H1 (cell line): Measurements from ENCODE around the gene MAPK8IP3.

Experiments
- BACH1 ChIP-seq: IDR thresholded peaks from 2 replicates; pipeline ENCODE4 v1.6.1; 2012; ENCODE audit warnings: low read length, improper control_type of control experiment
- EP300 ChIP-seq, 2 experiments: IDR thresholded peaks; 1 replicate in 1 of 2; 2 replicates in 1 of 2; pipeline ENCODE4 v1.6.1; 2011 to 2012; ENCODE audit warnings: low read depth in 2 of 2, low read length in 2 of 2, mild to moderate bottlenecking in 2 of 2, borderline replicate concordance in 1 of 2, inconsistent platforms in 1 of 2, moderate library complexity in 1 of 2
- EZH2 ChIP-seq: fragments of 200-600 bp; sonication (generic); IDR thresholded peaks from 2 replicates; pipeline ENCODE4 v1.7.1; 2012; ENCODE audit warnings: low read depth, mild to moderate bottlenecking, moderate library complexity, low read length, inconsistent platforms; ENCODE audit not compliant: severe bottlenecking
- GABPA ChIP-seq: IDR thresholded peaks from 2 replicates; pipeline ENCODE4 v1.6.1; 2011; ENCODE audit warnings: mild to moderate bottlenecking, low read length, moderate library complexity, borderline replicate concordance; ENCODE audit not compliant: insufficient read depth
- KDM1A ChIP-seq: fragments of 200-600, 300-600 bp; sonication (generic); IDR thresholded peaks from 2 replicates; pipeline ENCODE4 v1.7.1; 2016; ENCODE audit warnings: mild to moderate bottlenecking, low read length, borderline replicate concordance
- POLR2A ChIP-seq, 2 experiments: IDR thresholded peaks; 1 replicate in 1 of 2; 2 replicates in 1 of 2; pipeline ENCODE4 v1.6.1; 2011; ENCODE audit warnings: low read depth in 2 of 2, low read length in 2 of 2, mild to moderate bottlenecking in 2 of 2; ENCODE audit errors: control extremely low read depth in 1 of 2
- POLR2AphosphoS5 ChIP-seq: IDR thresholded peaks from 2 replicates; pipeline ENCODE4 v1.6.1; 2011; ENCODE audit warnings: low read depth, low read length
- SIN3A ChIP-seq, 2 experiments: IDR thresholded peaks in 1 of 2; conservative IDR thresholded peaks in 1 of 2; 2 replicates each; pipeline ENCODE4 v1.6.1; 2011 to 2012; ENCODE audit warnings: low read length in 2 of 2, improper control_type of control experiment in 1 of 2, low read depth in 1 of 2, mild to moderate bottlenecking in 1 of 2
- SP1 ChIP-seq: IDR thresholded peaks from 2 replicates; pipeline ENCODE4 v1.6.1; 2011; ENCODE audit warnings: low read depth, low read length
- TF ChIP-seq, protein P1 (sequence below), 3 experiments: IDR thresholded peaks; 1 replicate in 2 of 3; 2 replicates in 1 of 3; pipeline versions ENCODE4 v1.5.1 to v1.6.1; 2011; ENCODE audit warnings: low read length in 3 of 3, mild to moderate bottlenecking in 3 of 3, inconsistent platforms in 2 of 3, low read depth in 1 of 3, moderate library complexity in 1 of 3; ENCODE audit not compliant: insufficient read depth in 1 of 3; ENCODE audit errors: control extremely low read depth in 1 of 3

DNA sequence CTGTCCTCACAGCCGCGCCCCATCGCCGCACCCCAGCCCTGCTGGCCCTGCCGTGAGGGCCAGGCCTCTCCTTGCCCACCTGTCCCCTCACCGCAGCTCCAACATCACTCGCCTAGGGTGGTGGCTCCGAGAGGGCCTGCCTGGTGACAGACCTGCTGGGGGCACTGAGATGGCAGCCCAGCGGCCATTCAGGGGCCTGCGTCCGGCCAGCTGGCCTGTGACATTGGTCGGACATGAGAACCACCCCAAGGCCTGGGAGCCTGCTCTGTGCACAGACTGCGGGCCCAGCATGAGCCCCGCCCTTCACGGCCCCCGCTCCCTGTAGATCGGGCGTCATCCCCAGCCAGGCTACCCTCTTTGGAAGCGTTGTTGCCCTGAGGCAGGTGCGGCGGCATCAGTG lies 53.5 kb downstream of the MAPK8IP3 start:
- TF ChIP-seq EZH2 (no peak), POLR2AphosphoS5 (no peak), POLR2A (IDR thresholded peaks at IDR 0.05; ENCODE audit: control extremely low read depth in 1 of 2, low read depth in 2 of 2, low read length in 2 of 2) (no peak), KDM1A (no peak), EP300 (IDR thresholded peaks at IDR 0.05; ENCODE audit: borderline replicate concordance in 1 of 2, low read depth in 2 of 2, low read length in 2 of 2) (no peak), GABPA (no peak), BACH1 (no peak), SP1 (no peak), SIN3A (conservative IDR thresholded peaks at IDR 0.05 in 1 of 2, IDR thresholded peaks at IDR 0.05 in 1 of 2; ENCODE audit: low read depth in 1 of 2, low read length in 2 of 2) (no peak)
- TF ChIP-seq, protein P1, sequence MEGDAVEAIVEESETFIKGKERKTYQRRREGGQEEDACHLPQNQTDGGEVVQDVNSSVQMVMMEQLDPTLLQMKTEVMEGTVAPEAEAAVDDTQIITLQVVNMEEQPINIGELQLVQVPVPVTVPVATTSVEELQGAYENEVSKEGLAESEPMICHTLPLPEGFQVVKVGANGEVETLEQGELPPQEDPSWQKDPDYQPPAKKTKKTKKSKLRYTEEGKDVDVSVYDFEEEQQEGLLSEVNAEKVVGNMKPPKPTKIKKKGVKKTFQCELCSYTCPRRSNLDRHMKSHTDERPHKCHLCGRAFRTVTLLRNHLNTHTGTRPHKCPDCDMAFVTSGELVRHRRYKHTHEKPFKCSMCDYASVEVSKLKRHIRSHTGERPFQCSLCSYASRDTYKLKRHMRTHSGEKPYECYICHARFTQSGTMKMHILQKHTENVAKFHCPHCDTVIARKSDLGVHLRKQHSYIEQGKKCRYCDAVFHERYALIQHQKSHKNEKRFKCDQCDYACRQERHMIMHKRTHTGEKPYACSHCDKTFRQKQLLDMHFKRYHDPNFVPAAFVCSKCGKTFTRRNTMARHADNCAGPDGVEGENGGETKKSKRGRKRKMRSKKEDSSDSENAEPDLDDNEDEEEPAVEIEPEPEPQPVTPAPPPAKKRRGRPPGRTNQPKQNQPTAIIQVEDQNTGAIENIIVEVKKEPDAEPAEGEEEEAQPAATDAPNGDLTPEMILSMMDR (IDR thresholded peaks at IDR 0.05; ENCODE audit: control extremely low read depth in 1 of 3, insufficient read depth in 1 of 3, low read depth in 1 of 3, low read length in 3 of 3): no peak
